ENCODE measurements around the gene G6PD.

DNA sequence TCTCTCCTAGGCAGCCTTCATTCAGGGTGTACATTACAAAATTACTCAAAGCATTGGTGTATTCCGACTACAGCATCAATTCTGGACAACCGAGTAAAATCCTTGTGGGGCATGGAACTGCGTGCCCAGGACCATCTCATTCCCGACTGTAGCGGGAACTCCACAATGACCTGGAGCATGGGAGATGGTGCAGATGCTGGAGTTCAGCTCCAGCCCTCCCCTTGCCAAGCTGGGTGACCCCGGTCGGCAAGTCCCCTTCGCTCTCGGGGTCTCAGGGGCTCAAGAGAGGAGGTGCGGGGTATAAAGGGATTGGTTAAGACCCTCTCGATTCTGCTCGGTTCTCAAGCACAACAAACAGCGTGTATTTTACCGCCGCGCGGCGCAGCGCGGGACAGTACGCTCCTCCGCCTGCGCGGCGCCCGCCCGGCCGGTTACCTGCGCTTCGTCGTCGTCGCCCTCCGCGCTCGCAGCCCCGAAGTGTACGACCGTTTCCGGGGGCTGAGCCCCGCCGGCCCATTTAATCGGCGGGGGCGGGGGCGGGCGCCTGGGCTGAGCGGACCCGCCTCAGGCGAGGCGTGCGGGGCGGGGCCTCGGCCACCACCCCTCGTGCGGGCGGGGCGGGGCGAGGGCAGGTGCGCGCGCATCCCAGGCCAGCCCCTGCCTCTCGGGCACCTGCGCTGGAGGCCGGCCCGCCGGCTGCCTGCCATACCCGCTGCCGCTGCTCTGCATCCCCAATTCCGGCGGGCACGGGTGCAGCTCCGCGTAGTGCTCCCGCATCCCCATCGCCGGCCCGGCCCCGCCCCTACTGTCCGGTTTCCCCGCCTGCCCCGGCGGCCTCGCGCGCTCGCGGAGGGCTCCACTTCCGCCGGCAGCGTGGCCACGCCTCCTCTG, at the start of gene G6PD:
- TF ChIP-seq PPARA (CRISPR knock-in tag; IDR thresholded peaks at IDR 0.05; ENCODE audit: borderline replicate concordance) = no peak
- TF ChIP-seq, protein P1, sequence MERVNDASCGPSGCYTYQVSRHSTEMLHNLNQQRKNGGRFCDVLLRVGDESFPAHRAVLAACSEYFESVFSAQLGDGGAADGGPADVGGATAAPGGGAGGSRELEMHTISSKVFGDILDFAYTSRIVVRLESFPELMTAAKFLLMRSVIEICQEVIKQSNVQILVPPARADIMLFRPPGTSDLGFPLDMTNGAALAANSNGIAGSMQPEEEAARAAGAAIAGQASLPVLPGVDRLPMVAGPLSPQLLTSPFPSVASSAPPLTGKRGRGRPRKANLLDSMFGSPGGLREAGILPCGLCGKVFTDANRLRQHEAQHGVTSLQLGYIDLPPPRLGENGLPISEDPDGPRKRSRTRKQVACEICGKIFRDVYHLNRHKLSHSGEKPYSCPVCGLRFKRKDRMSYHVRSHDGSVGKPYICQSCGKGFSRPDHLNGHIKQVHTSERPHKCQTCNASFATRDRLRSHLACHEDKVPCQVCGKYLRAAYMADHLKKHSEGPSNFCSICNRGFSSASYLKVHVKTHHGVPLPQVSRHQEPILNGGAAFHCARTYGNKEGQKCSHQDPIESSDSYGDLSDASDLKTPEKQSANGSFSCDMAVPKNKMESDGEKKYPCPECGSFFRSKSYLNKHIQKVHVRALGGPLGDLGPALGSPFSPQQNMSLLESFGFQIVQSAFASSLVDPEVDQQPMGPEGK (CRISPR knock-in tag; IDR thresholded peaks at IDR 0.05; ENCODE audit: borderline replicate concordance) = no peak
- no peak for TF ChIP-seq RARB (CRISPR knock-in tag; IDR thresholded peaks at IDR 0.05)
- TF ChIP-seq ZFP30 (CRISPR knock-in tag; IDR thresholded peaks at IDR 0.05) = no peak
- no peak for TF ChIP-seq ARNTL (CRISPR knock-in tag; IDR thresholded peaks at IDR 0.05; ENCODE audit: borderline replicate concordance, low read depth)
- TF ChIP-seq ISL1 (CRISPR knock-in tag; IDR thresholded peaks at IDR 0.05) = no peak
- TF ChIP-seq ESRRG (CRISPR knock-in tag; IDR thresholded peaks at IDR 0.05) = no peak

All from SK-N-SH treated with all-trans-retinoic acid at 6 μM for 48 hours (cell line).